Measurements from ENCODE around the gene ATP6V1B1. TPM values are rescaled to one million over a fixed set of nuclear protein-coding genes. Genes with fewer than 3 reads are reported as not detected.

ATP6V1B1 gene
- total RNA-seq, 1 donor from 2014 or later, result not detected

- TF ChIP-seq CTCF (IDR thresholded peaks at IDR 0.05), result no peak
- no peak overlapping the region for H3K27ac Mint-ChIP-seq
- no peak for DNase-seq
Measured at GRCh38 chr2:70943205-70943871, 7.6 kb downstream of the ATP6V1B1 start.

GRCh38 chr2:70944111-70944690 lies 8.5 kb downstream of the ATP6V1B1 start:
- Mint-ChIP-seq H3K4me1 (peaks cover 12% of the 10 kb centered on the region), H3K27ac (no peak overlapping the region), H3K27me3 (peaks cover 29% of the 10 kb centered on the region), H3K9me3 (no peaks in the 10 kb centered on the region), H3K4me3 (no peak overlapping the region), H3K36me3 (ENCODE audit: low read depth) (no peaks in the 10 kb centered on the region)
- intact Hi-C loops (cut with micrococcal nuclease), result no loop called here
- ChIA-PET POLR2A (no interaction called here), CTCF (no interaction called here)
- ATAC-seq (ENCODE audit: low read depth), result no peak
- TF ChIP-seq CTCF (IDR thresholded peaks at IDR 0.05), result no peak
- DNase-seq, result no peak

More at GRCh38 chr2:70943205-70943871, 7.6 kb downstream of the ATP6V1B1 start:
- H3K4me3 Mint-ChIP-seq, result no peak overlapping the region
- no peaks in the 10 kb centered on the region for H3K9me3 Mint-ChIP-seq
- H3K36me3 Mint-ChIP-seq (ENCODE audit: low read depth), result no peaks in the 10 kb centered on the region
- ATAC-seq (ENCODE audit: low read depth), result no peak
- intact Hi-C loops (cut with micrococcal nuclease), result no loop called here
- peaks cover 9% of the 10 kb centered on the region for H3K4me1 Mint-ChIP-seq
- CTCF ChIA-PET, result no interaction called here
- peaks cover 31% of the 10 kb centered on the region for H3K27me3 Mint-ChIP-seq
- POLR2A ChIA-PET, result no interaction called here

GRCh38 chr2:70946832-70947442 lies 11.2 kb downstream of the ATP6V1B1 start:
- peaks cover 20% of the 10 kb centered on the region for H3K27me3 Mint-ChIP-seq
- H3K9me3 Mint-ChIP-seq, result no peaks in the 10 kb centered on the region

GRCh38 chr2:70947556-70948184 lies 12.0 kb downstream of the ATP6V1B1 start:
- no peak for ATAC-seq (ENCODE audit: low read depth)
- Mint-ChIP-seq H3K36me3 (ENCODE audit: low read depth) (no peaks in the 10 kb centered on the region), H3K27ac (no peak overlapping the region), H3K4me1 (peaks cover 12% of the 10 kb centered on the region), H3K4me3 (peak overlapping the region; percentile 77), H3K9me3 (no peaks in the 10 kb centered on the region), H3K27me3 (peaks cover 20% of the 10 kb centered on the region)
- no peak for DNase-seq
- ChIA-PET CTCF (interaction anchor here (0.9 to 4.2 kb wide), 11 partner anchors 17 to 654 kb away, joined by 3 to 62 read pairs (median 6); partner anchors contain the start of genes FIGLA and SNRPG), POLR2A (interaction anchor here (0.6 kb wide), 1 partner anchor 45 kb away, joined by 3 read pairs; no protein-coding TSS in a partner anchor)
- TF ChIP-seq CTCF (IDR thresholded peaks at IDR 0.05), result no peak
- intact Hi-C loops (cut with micrococcal nuclease), result loop anchor here (1.0 to 2.0 kb wide), 5 partner anchors 76 to 643 kb away; no protein-coding TSS in a partner anchor

More at GRCh38 chr2:70946832-70947442, 11.2 kb downstream of the ATP6V1B1 start:
- ATAC-seq (ENCODE audit: low read depth) (peak; percentile 25), DNase-seq (no peak)
- TF ChIP-seq CTCF (IDR thresholded peaks at IDR 0.05), result no peak
- H3K4me1 Mint-ChIP-seq, result peaks cover 12% of the 10 kb centered on the region
- intact Hi-C loops (cut with micrococcal nuclease), result no loop called here
- no peak overlapping the region for H3K27ac Mint-ChIP-seq
- ChIA-PET POLR2A (no interaction called here), CTCF (interaction anchor here (1.0 to 4.2 kb wide), 6 partner anchors 10 to 643 kb away, joined by 3 to 62 read pairs (median 10); partner anchors contain the start of gene FIGLA)
- no peaks in the 10 kb centered on the region for H3K36me3 Mint-ChIP-seq (ENCODE audit: low read depth)
- H3K4me3 Mint-ChIP-seq, result no peak overlapping the region

Measured in activated B cell treated with CpG ODN at 0.5 μM for 24 hours (primary cell).